Stimulated activated CD8-positive, alpha-beta memory T cell treated with anti-CD3 and anti-CD28 coated beads, Interleukin-7, amount 100 ng/mL, for 24 hours (primary cell): Measurements from ENCODE around the gene ESPN.
"Not testable (repeated sequence)": the region's sequence is repeated elsewhere in the genome, so short reads cannot be mapped to it uniquely, and the experiment has no call there.

ENCODE experiments used
- DNase-seq: peaks from one replicate; pipeline ENCODE4 v3.0.0-alpha.2; 2020; ENCODE audit warnings: low read depth

The ESPN gene

GRCh38 chr1:6410248-6410893 is 14.2 kb upstream of the ESPN start:
- no peak for DNase-seq

- DNase-seq = no peak
Observed at GRCh38 chr1:6412896-6413295, 11.7 kb upstream of the ESPN start.

- no peak for DNase-seq
Observed at GRCh38 chr1:6414443-6414844, 10.1 kb upstream of the ESPN start.

- no peak for DNase-seq
Observed at GRCh38 chr1:6414881-6415626, 9.5 kb upstream of the ESPN start.

GRCh38 chr1:6416295-6416656 is 8.3 kb upstream of the ESPN start:
- no peak for DNase-seq

- no peak for DNase-seq
Observed at GRCh38 chr1:6416906-6417305, 7.7 kb upstream of the ESPN start.

GRCh38 chr1:6417961-6418667 is 6.5 kb upstream of the ESPN start:
- no peak for DNase-seq

GRCh38 chr1:6418668-6419396 is 5.7 kb upstream of the ESPN start:
- no peak for DNase-seq

- DNase-seq = no peak
Observed at GRCh38 chr1:6419397-6419803, 5.2 kb upstream of the ESPN start.

GRCh38 chr1:6419804-6420453 is 4.6 kb upstream of the ESPN start, which contains the start of gene HES2:
Gene HES2 (minus strand): TSS chr1:6419919. CDS start chr1:6419820, 99 bp downstream.
- DNase-seq = no peak

GRCh38 chr1:6420454-6421042 is 4.0 kb upstream of the ESPN start:
- no peak for DNase-seq

GRCh38 chr1:6421266-6421665 is 3.3 kb upstream of the ESPN start:
- no peak for DNase-seq

GRCh38 chr1:6423321-6423999 is 1.1 kb upstream of the ESPN start:
- DNase-seq = peak; percentile 38

- no peak for DNase-seq
Observed at GRCh38 chr1:6424000-6424565, 493 bp upstream of the ESPN start.

GRCh38 chr1:6425658-6426057 is 1.1 kb downstream of the ESPN start:
- no peak for DNase-seq

GRCh38 chr1:6426277-6426971 is 1.8 kb downstream of the ESPN start:
- no peak for DNase-seq

GRCh38 chr1:6426972-6427350 is 2.4 kb downstream of the ESPN start:
- no peak for DNase-seq

- no peak for DNase-seq
Observed at GRCh38 chr1:6427441-6428390, 3.1 kb downstream of the ESPN start.

- not testable (repeated sequence) for DNase-seq
Observed at GRCh38 chr1:6428453-6428852, 3.9 kb downstream of the ESPN start.
